SK-N-SH (cell line): ENCODE data around the gene CNTNAP2. TPM values are rescaled to one million over a fixed set of nuclear protein-coding genes. Genes with fewer than 3 reads are reported as not detected.

Source experiments
- CTCF ChIA-PET: fragments of 300-600, 350-600 bp; formaldehyde crosslinking; extraction: SDS; loops from one replicate; lab custom pipeline; 2021; lab: Yijun Ruan, JAX
- POLR2A ChIA-PET: fragments of 350-600 bp; sonication (Branson Sonifier 250); formaldehyde crosslinking; extraction: SDS; loops from one replicate; lab custom pipeline; 2020; ENCODE audit warnings: antibody characterized with exemption, inconsistent platforms; lab: Yijun Ruan, JAX
- DNase-seq: peaks from one replicate; pipeline ENCODE4 v3.0.0; 2012
- H2AFZ ChIP-seq: fragments of 200-600 bp; sonication (generic); 2 replicates; pipeline ENCODE4 v1.8.1; 2016; ENCODE audit warnings: antibody characterized with exemption, mild to moderate bottlenecking, low read depth
- H3F3A ChIP-seq: fragments of 200-600 bp; sonication (generic); replicated peaks from 2 replicates; pipeline ENCODE3; 2016; ENCODE audit warnings: antibody characterized with exemption, mild to moderate bottlenecking; ENCODE audit not compliant: insufficient read depth
- H3K27ac ChIP-seq, 2 experiments: fragments of 200-500 bp in 1 of 2; fragments of 200-600 bp in 1 of 2; sonication (Bioruptor generic) in 1 of 2; sonication (generic), shearing (Covaris generic) in 1 of 2; 2 replicates each; pipeline versions ENCODE4 v1.5.1 to v1.6.1; 2014 to 2016; ENCODE audit warnings: low read depth in 2 of 2, inconsistent platforms in 1 of 2, low read length in 1 of 2, mild to moderate bottlenecking in 1 of 2, mixed read lengths in 1 of 2
- H3K27me3 ChIP-seq: fragments of 200-600 bp; sonication (generic), shearing (Covaris generic); 2 replicates; pipeline ENCODE4 v1.6.1; 2016; ENCODE audit warnings: mixed run types; ENCODE audit not compliant: insufficient read depth
- H3K36me3 ChIP-seq, 2 experiments: fragments of 200-500 bp in 1 of 2; fragments of 200-600 bp in 1 of 2; sonication (Bioruptor generic) in 1 of 2; sonication (generic) in 1 of 2; replicated peaks in 1 of 2; 2 replicates each; pipeline versions ENCODE3 to v1.5.1; 2014 to 2016; ENCODE audit warnings: low read length in 1 of 2, mild to moderate bottlenecking in 1 of 2; ENCODE audit not compliant: insufficient read depth in 2 of 2, control insufficient read depth in 1 of 2
- H3K4me1 ChIP-seq, 2 experiments: fragments of 200-500 bp in 1 of 2; fragments of 200-600 bp in 1 of 2; sonication (Bioruptor generic) in 1 of 2; sonication (generic), shearing (Covaris generic) in 1 of 2; 2 replicates each; pipeline versions ENCODE4 v1.5.1 to v1.6.1; 2014 to 2016; ENCODE audit warnings: low read depth in 1 of 2, low read length in 1 of 2, mixed run types in 1 of 2; ENCODE audit not compliant: insufficient read depth in 2 of 2, control insufficient read depth in 1 of 2
- H3K4me2 ChIP-seq: fragments of 200-600 bp; sonication (generic), shearing (Covaris generic); 2 replicates; pipeline ENCODE4 v1.6.1; 2017; ENCODE audit warnings: mixed run types
- H3K4me3 ChIP-seq, 2 experiments: fragments of 200-500 bp in 1 of 2; fragments of 200-600 bp in 1 of 2; sonication (Bioruptor generic) in 1 of 2; sonication (generic), shearing (Covaris generic) in 1 of 2; 2 replicates each; pipeline versions ENCODE4 v1.5.1 to v1.8.1; 2014 to 2016; ENCODE audit warnings: low read depth in 2 of 2, inconsistent platforms in 1 of 2, low read length in 1 of 2, mild to moderate bottlenecking in 1 of 2, mixed read lengths in 1 of 2, moderate library complexity in 1 of 2
- H3K79me2 ChIP-seq: fragments of 200-600 bp; sonication (generic); 2 replicates; pipeline ENCODE4 v1.8.1; 2017; ENCODE audit warnings: mild to moderate bottlenecking; ENCODE audit not compliant: insufficient read depth
- H3K9ac ChIP-seq: fragments of 200-600 bp; sonication (generic); 2 replicates; pipeline ENCODE4 v1.6.1; 2017; ENCODE audit warnings: mixed run types
- H3K9me2 ChIP-seq: fragments of 200-600 bp; sonication (generic); 2 replicates; pipeline ENCODE4 v1.6.1; 2017; ENCODE audit warnings: mixed run types
- H3K9me3 ChIP-seq: fragments of 200-600 bp; sonication (generic); 2 replicates; pipeline ENCODE4 v1.6.1; 2017; ENCODE audit warnings: mixed run types, mild to moderate bottlenecking, moderate library complexity
- H4K20me1 ChIP-seq: fragments of 200-600 bp; sonication (generic); 2 replicates; pipeline ENCODE4 v1.6.1; 2017; ENCODE audit warnings: mild to moderate bottlenecking, mixed run types; ENCODE audit not compliant: insufficient read depth
- EP300 ChIP-seq, 2 experiments: IDR thresholded peaks; 2 replicates each; pipeline versions ENCODE4 v1.4.0 to v1.6.1; 2012; ENCODE audit warnings: borderline replicate concordance in 1 of 2, low read depth in 1 of 2, low read length in 1 of 2
- FOXJ3 ChIP-seq: sonication (generic); formaldehyde crosslinking; IDR thresholded peaks from 2 replicates; pipeline ENCODE4 v1.5.1; 2020; ENCODE audit warnings: mild to moderate bottlenecking, missing genetic modification reagents
- GATA2 ChIP-seq: sonication (generic); formaldehyde crosslinking; IDR thresholded peaks from 2 replicates; pipeline ENCODE4 v1.5.0; 2020; ENCODE audit warnings: mild to moderate bottlenecking, missing genetic modification reagents
- JUND ChIP-seq: IDR thresholded peaks from 2 replicates; pipeline ENCODE4 v1.4.0; 2012
- MEF2A ChIP-seq: IDR thresholded peaks from 2 replicates; pipeline ENCODE4 v1.4.0; 2012; ENCODE audit warnings: low read depth, borderline replicate concordance
- POLR2AphosphoS5 ChIP-seq: IDR thresholded peaks from 2 replicates; pipeline ENCODE4 v1.6.1; 2012; ENCODE audit warnings: low read depth, low read length
- RAD21 ChIP-seq: IDR thresholded peaks from 2 replicates; pipeline ENCODE4 v1.6.1; 2012; ENCODE audit warnings: mild to moderate bottlenecking, low read length
- RCOR1 ChIP-seq: fragments of 150-350 bp; IDR thresholded peaks from 2 replicates; pipeline ENCODE4 v1.6.1; 2017; ENCODE audit warnings: antibody characterized with exemption, low read length
- RFX5 ChIP-seq: IDR thresholded peaks from 2 replicates; pipeline ENCODE4 v1.6.1; 2012; ENCODE audit warnings: mild to moderate bottlenecking, improper control_type of control experiment, low read length
- SIN3A ChIP-seq: IDR thresholded peaks from 2 replicates; pipeline ENCODE4 v1.6.1; 2012; ENCODE audit warnings: low read depth, mild to moderate bottlenecking, low read length, moderate library complexity, borderline replicate concordance
- SMC3 ChIP-seq: IDR thresholded peaks from 2 replicates; pipeline ENCODE4 v1.6.1; 2012; ENCODE audit warnings: low read depth, low read length, improper control_type of control experiment
- TAF1 ChIP-seq: IDR thresholded peaks from 2 replicates; pipeline ENCODE4 v1.6.1; 2012; ENCODE audit warnings: low read depth, mild to moderate bottlenecking, low read length, moderate library complexity, borderline replicate concordance
- TEAD4 ChIP-seq: IDR thresholded peaks from 2 replicates; pipeline ENCODE4 v1.4.0; 2012; ENCODE audit warnings: mild to moderate bottlenecking, borderline replicate concordance; ENCODE audit not compliant: insufficient read depth
- YY1 ChIP-seq: IDR thresholded peaks from 2 replicates; pipeline ENCODE4 v1.4.0; 2012; ENCODE audit warnings: low read depth, mild to moderate bottlenecking
- WGBS: methylation state at CpG from one replicate; pipeline ENCODE4 v1.1.6; 2017; ENCODE audit warnings: low lambda C conversion rate; 5-methylcytosine and 5-hydroxymethylcytosine counted together
- polyA plus RNA-seq, 3 experiments: library from polyadenylated mRNA; depleted of rRNA; stranded (reverse); fragments of >200 nt; gene quantifications; 2 replicates each; pipeline ENCODE4 v1.2.3, GENCODE V29; 2012
- TF ChIP-seq, protein P1 (sequence below): IDR thresholded peaks from 2 replicates; pipeline ENCODE4 v1.4.0; 2012; ENCODE audit warnings: low read depth
- TF ChIP-seq, protein P2 (sequence below): fragments of 150-350 bp; IDR thresholded peaks from 2 replicates; pipeline ENCODE4 v1.6.1; 2016; ENCODE audit warnings: mild to moderate bottlenecking, low read depth, low read length
- TF ChIP-seq, protein P3 (sequence below): IDR thresholded peaks from 2 replicates; pipeline ENCODE4 v1.4.0; 2012; ENCODE audit warnings: low read depth, borderline replicate concordance
- TF ChIP-seq, protein P4 (sequence below): fragments of 200-600 bp; sonication (generic); IDR thresholded peaks from 2 replicates; pipeline ENCODE4 v1.6.1; 2017; ENCODE audit warnings: antibody characterized with exemption, mild to moderate bottlenecking, moderate library complexity

Gene CNTNAP2
- polyA plus RNA-seq, 1 of the 3 experiments (the other 2 are of a cell fraction) = 3.4 TPM

DNA sequence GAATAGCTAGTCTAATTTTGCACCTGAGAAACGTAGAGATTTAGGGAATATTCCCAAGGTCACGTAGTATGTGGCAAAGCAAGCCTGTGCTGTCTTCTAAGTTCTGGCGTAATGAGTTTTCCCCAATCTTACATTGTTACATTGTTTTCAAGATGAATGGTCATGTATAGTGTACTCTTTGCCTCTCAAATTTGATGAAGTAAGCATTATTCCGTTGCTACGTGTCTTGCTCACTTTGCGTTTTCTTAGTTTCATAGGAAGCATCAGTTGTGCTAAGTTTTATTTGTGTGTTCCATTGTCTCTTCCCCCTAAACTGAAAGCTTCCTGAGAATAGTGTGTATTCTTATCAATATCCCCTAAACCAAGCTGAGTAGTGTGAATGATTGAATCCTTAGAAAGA lies 1836.3 kb downstream of the CNTNAP2 start:
- TF ChIP-seq MEF2A (no peak), SMC3 (no peak), POLR2AphosphoS5 (no peak), TAF1 (no peak), SIN3A (no peak), TEAD4 (no peak), EP300 (IDR thresholded peaks at IDR 0.05; ENCODE audit: borderline replicate concordance in 1 of 2, low read depth in 1 of 2, low read length in 1 of 2) (no peak), RAD21 (no peak), RFX5 (no peak), YY1 (no peak), GATA2 (CRISPR knock-in tag) (no peak)
- TF ChIP-seq, protein P1, sequence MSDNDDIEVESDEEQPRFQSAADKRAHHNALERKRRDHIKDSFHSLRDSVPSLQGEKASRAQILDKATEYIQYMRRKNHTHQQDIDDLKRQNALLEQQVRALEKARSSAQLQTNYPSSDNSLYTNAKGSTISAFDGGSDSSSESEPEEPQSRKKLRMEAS = no peak
- TF ChIP-seq, protein P2, sequence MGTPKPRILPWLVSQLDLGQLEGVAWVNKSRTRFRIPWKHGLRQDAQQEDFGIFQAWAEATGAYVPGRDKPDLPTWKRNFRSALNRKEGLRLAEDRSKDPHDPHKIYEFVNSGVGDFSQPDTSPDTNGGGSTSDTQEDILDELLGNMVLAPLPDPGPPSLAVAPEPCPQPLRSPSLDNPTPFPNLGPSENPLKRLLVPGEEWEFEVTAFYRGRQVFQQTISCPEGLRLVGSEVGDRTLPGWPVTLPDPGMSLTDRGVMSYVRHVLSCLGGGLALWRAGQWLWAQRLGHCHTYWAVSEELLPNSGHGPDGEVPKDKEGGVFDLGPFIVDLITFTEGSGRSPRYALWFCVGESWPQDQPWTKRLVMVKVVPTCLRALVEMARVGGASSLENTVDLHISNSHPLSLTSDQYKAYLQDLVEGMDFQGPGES = no peak
- TF ChIP-seq, protein P3, sequence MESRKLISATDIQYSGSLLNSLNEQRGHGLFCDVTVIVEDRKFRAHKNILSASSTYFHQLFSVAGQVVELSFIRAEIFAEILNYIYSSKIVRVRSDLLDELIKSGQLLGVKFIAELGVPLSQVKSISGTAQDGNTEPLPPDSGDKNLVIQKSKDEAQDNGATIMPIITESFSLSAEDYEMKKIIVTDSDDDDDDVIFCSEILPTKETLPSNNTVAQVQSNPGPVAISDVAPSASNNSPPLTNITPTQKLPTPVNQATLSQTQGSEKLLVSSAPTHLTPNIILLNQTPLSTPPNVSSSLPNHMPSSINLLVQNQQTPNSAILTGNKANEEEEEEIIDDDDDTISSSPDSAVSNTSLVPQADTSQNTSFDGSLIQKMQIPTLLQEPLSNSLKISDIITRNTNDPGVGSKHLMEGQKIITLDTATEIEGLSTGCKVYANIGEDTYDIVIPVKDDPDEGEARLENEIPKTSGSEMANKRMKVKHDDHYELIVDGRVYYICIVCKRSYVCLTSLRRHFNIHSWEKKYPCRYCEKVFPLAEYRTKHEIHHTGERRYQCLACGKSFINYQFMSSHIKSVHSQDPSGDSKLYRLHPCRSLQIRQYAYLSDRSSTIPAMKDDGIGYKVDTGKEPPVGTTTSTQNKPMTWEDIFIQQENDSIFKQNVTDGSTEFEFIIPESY = no peak
- WGBS = 61% methylated on average over 6 of the region's 6 CpGs
- POLR2A ChIA-PET = no interaction called here

DNA sequence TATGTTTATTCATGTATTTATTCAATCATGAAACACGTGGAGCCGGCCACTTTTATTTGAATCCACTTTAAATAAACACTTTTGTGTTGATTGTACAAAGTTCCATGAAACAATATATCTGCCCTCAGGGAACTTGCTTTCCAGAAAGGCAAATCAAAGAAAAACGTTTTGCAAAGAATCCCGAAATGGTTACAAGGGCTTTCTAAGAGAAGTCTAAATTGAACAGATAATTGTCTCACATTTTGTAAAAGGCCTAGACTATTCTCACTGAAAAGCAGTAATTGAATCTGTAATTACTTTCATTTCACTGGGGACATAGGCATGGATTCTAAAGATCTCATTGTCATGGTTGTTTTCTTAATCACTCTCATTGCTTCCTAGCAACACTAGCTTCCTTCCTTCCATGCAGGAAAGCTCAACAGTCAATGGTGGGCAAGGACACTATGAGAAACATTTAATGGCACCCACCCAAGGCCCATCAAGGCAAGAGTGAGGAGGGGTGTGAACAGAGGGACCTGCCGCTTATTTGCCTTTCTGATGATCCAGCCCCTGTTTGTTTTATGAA lies 1851.5 kb downstream of the CNTNAP2 start:
- Histone ChIP-seq H3K27me3 (no peaks in the 10 kb centered on the region), H3K4me1 (no peaks in the 10 kb centered on the region), H2AFZ (no peak overlapping the region), H3K9ac (no peak overlapping the region), H4K20me1 (no peaks in the 10 kb centered on the region), H3K36me3 (no peaks in the 10 kb centered on the region), H3K4me2 (no peak overlapping the region), H3K79me2 (no peaks in the 10 kb centered on the region), H3K9me3 (no peaks in the 10 kb centered on the region), H3K4me3 (no peak overlapping the region), H3F3A (no peaks in the 10 kb centered on the region), H3K27ac (no peak overlapping the region), H3K9me2 (no peaks in the 10 kb centered on the region)
- ChIA-PET CTCF (no interaction called here), POLR2A (no interaction called here)
- no peak for TF ChIP-seq RCOR1
- TF ChIP-seq, protein P4, sequence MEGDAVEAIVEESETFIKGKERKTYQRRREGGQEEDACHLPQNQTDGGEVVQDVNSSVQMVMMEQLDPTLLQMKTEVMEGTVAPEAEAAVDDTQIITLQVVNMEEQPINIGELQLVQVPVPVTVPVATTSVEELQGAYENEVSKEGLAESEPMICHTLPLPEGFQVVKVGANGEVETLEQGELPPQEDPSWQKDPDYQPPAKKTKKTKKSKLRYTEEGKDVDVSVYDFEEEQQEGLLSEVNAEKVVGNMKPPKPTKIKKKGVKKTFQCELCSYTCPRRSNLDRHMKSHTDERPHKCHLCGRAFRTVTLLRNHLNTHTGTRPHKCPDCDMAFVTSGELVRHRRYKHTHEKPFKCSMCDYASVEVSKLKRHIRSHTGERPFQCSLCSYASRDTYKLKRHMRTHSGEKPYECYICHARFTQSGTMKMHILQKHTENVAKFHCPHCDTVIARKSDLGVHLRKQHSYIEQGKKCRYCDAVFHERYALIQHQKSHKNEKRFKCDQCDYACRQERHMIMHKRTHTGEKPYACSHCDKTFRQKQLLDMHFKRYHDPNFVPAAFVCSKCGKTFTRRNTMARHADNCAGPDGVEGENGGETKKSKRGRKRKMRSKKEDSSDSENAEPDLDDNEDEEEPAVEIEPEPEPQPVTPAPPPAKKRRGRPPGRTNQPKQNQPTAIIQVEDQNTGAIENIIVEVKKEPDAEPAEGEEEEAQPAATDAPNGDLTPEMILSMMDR = no peak
- TF ChIP-seq, protein P3 = no peak
- TF ChIP-seq POLR2AphosphoS5 = no peak
- TF ChIP-seq FOXJ3 = no peak
- no peak for TF ChIP-seq TEAD4
- no peak for TF ChIP-seq GATA2 (CRISPR knock-in tag)
- no peak for TF ChIP-seq JUND
- 60% methylated on average over 5 of the region's 5 CpGs for WGBS
- no peak for DNase-seq

More for the DNA sequence above, 1836.3 kb downstream of the CNTNAP2 start:
- Histone ChIP-seq H3K9me3 (no peaks in the 10 kb centered on the region), H3K36me3 (no peaks in the 10 kb centered on the region), H4K20me1 (no peaks in the 10 kb centered on the region), H3K4me3 (no peak overlapping the region), H3K79me2 (no peaks in the 10 kb centered on the region), H3K27ac (no peak overlapping the region), H2AFZ (no peak overlapping the region), H3K9ac (no peak overlapping the region), H3K27me3 (no peaks in the 10 kb centered on the region), H3K9me2 (no peaks in the 10 kb centered on the region), H3K4me2 (no peak overlapping the region), H3K4me1 (no peaks in the 10 kb centered on the region), H3F3A (no peaks in the 10 kb centered on the region)
- CTCF ChIA-PET = no interaction called here
- DNase-seq = no peak
